GM20431 (cell line): ENCODE measurements around the gene LRRC2.

ENCODE experiments used
- in situ Hi-C: fragments of 300-500 bp; cut with MseI, MboI; formaldehyde crosslinking; loops from one replicate; pipeline ENCODE4 v1.15.0; 2020; ENCODE audit warnings: low sequenced_read_pairs; ENCODE audit not compliant: unreplicated experiment

Gene LRRC2

GRCh38 chr3:46466273-46466672 lies 99.8 kb downstream of the LRRC2 start:
- in situ Hi-C loops: no loop called here
